Stimulated activated CD8-positive, alpha-beta memory T cell treated with anti-CD3 and anti-CD28 coated beads, Interleukin-4, amount 100 ng/mL, for 4 hours (primary cell): ENCODE data around the gene SLC17A5.
"Not testable (repeated sequence)": the region's sequence is repeated elsewhere in the genome, so short reads cannot be mapped to it uniquely, and the experiment has no call there.

Source experiments
- DNase-seq, 2 donors: peaks; one replicate each; pipeline ENCODE4 v3.0.0-alpha.2; 2020; ENCODE audit warnings: low read depth in 2 of 2, low spot score in 1 of 2

SLC17A5 gene

GRCh38 chr6:73623480-73623879, 30.3 kb downstream of the SLC17A5 start:
- DNase-seq = not testable (repeated sequence)

- DNase-seq = not testable (repeated sequence)
Observed at GRCh38 chr6:73618082-73618481, 35.7 kb downstream of the SLC17A5 start.

GRCh38 chr6:73614802-73615201, 39.0 kb downstream of the SLC17A5 start:
- DNase-seq = no peak

- no peak for DNase-seq
Observed at GRCh38 chr6:73613806-73614536, 39.8 kb downstream of the SLC17A5 start.

GRCh38 chr6:73612611-73613010, 41.2 kb downstream of the SLC17A5 start:
- DNase-seq = no peak

GRCh38 chr6:73610444-73611275, 43.1 kb downstream of the SLC17A5 start:
- DNase-seq = no peak

- DNase-seq = no peak
Observed at GRCh38 chr6:73608761-73609160, 45.0 kb downstream of the SLC17A5 start.

- DNase-seq = no peak
Observed at GRCh38 chr6:73606428-73606827, 47.4 kb downstream of the SLC17A5 start.

- DNase-seq = no peak
Observed at GRCh38 chr6:73604461-73604860, 49.3 kb downstream of the SLC17A5 start.

- DNase-seq = no peak
Observed at GRCh38 chr6:73604020-73604419, 49.8 kb downstream of the SLC17A5 start.

GRCh38 chr6:73586416-73586974, 67.3 kb downstream of the SLC17A5 start:
- DNase-seq = no peak

- DNase-seq = no peak
Observed at GRCh38 chr6:73585566-73586415, 68.0 kb downstream of the SLC17A5 start.

- DNase-seq = no peak
Observed at GRCh38 chr6:73581293-73581692, 72.5 kb downstream of the SLC17A5 start.

GRCh38 chr6:73580247-73581149, 73.3 kb downstream of the SLC17A5 start:
- DNase-seq = peak; percentile 52 to 65

GRCh38 chr6:73579851-73580246, 73.9 kb downstream of the SLC17A5 start:
- DNase-seq = no peak

- DNase-seq = no peak
Observed at GRCh38 chr6:73579389-73579788, 74.4 kb downstream of the SLC17A5 start.

- DNase-seq = no peak
Observed at GRCh38 chr6:73577676-73578075, 76.1 kb downstream of the SLC17A5 start.

- not testable (repeated sequence) for DNase-seq
Observed at GRCh38 chr6:73572531-73572930, 81.3 kb downstream of the SLC17A5 start.

- DNase-seq = not testable (repeated sequence)
Observed at GRCh38 chr6:73571218-73572181, 82.3 kb downstream of the SLC17A5 start.
